ENCODE results near the gene B4GALT7. TPM values are rescaled to one million over a fixed set of nuclear protein-coding genes. Genes with fewer than 3 reads are reported as not detected.
A peak's percentile ranks its signal among the peaks of the same experiment; 100 is the strongest.

Gene B4GALT7
- total RNA-seq, 1 experiment from 2014 or later: 15.0 TPM

- H3K4me3 ChIP-seq (ENCODE audit: low read depth, low read length, poor library complexity, severe bottlenecking): no peak overlapping the region
- POLR2A ChIA-PET (ENCODE audit: low non-redundant PET): no interaction called here
- peaks cover 6% of the 10 kb centered on the region for H3K4me1 ChIP-seq (ENCODE audit: insufficient read depth, low read length, poor library complexity, severe bottlenecking)
- H3K9me3 ChIP-seq (ENCODE audit: low read depth, low read length, poor library complexity, severe bottlenecking): no peaks in the 10 kb centered on the region
- DNase-seq (ENCODE audit: low spot score): no peak
- BruUV-seq (replicated peaks): no TSS peak
- intact Hi-C loops (cut with micrococcal nuclease; ENCODE audit: unreplicated experiment): no loop called here
- TF ChIP-seq, protein P1, sequence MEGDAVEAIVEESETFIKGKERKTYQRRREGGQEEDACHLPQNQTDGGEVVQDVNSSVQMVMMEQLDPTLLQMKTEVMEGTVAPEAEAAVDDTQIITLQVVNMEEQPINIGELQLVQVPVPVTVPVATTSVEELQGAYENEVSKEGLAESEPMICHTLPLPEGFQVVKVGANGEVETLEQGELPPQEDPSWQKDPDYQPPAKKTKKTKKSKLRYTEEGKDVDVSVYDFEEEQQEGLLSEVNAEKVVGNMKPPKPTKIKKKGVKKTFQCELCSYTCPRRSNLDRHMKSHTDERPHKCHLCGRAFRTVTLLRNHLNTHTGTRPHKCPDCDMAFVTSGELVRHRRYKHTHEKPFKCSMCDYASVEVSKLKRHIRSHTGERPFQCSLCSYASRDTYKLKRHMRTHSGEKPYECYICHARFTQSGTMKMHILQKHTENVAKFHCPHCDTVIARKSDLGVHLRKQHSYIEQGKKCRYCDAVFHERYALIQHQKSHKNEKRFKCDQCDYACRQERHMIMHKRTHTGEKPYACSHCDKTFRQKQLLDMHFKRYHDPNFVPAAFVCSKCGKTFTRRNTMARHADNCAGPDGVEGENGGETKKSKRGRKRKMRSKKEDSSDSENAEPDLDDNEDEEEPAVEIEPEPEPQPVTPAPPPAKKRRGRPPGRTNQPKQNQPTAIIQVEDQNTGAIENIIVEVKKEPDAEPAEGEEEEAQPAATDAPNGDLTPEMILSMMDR (conservative IDR thresholded peaks at IDR 0.05; ENCODE audit: low read depth, low read length): no peak
- no peak for TF ChIP-seq EZH2 (IDR thresholded peaks at IDR 0.05; ENCODE audit: borderline replicate concordance, low read depth, low read length, poor library complexity, severe bottlenecking)
- no peak overlapping the region for H3K27ac ChIP-seq (ENCODE audit: low read depth, low read length, poor library complexity, severe bottlenecking)
- H3K36me3 ChIP-seq (ENCODE audit: insufficient read depth, low read length, poor library complexity, severe bottlenecking): peaks cover 20% of the 10 kb centered on the region
- no peaks in the 10 kb centered on the region for H3K27me3 ChIP-seq (replicated peaks; ENCODE audit: insufficient read depth, low read depth, low read length, poor library complexity)
- CTCF ChIA-PET: no interaction called here
Observed at GRCh38 chr5:177596775-177597238, 3.1 kb upstream of the B4GALT7 start.

DNA sequence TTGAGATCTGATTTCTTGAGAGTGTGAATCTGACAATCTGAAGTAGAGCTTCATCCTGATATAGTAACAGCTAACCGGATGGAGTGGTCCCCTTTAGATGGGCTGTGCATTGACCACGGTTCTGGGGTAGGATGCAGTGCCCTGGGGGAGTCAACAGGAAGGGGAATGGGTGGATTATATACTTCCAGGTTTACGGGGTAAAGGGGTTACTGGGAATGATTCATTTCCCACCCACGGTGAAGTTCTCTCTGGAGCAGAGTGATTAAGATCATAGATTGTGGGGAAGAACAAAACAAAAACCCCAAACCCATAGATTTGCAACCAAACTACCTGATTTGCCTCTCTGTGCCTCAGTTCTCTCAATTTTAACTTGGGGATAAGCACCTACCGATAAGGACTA lies 1.5 kb upstream of the B4GALT7 start:
- H3K27me3 ChIP-seq (replicated peaks; ENCODE audit: insufficient read depth, low read depth, low read length, poor library complexity): no peaks in the 10 kb centered on the region
- H3K27ac ChIP-seq (ENCODE audit: low read depth, low read length, poor library complexity, severe bottlenecking): no peak overlapping the region
- ChIA-PET CTCF (interaction anchor here (0.7 kb wide), 1 partner anchor 9 kb away, joined by 4 read pairs; no protein-coding TSS in a partner anchor), POLR2A (ENCODE audit: low non-redundant PET) (interaction anchor here (0.5 kb wide), 1 partner anchor 53 kb away, joined by 3 read pairs; no protein-coding TSS in a partner anchor)
- no peaks in the 10 kb centered on the region for H3K9me3 ChIP-seq (ENCODE audit: low read depth, low read length, poor library complexity, severe bottlenecking)
- TF ChIP-seq EZH2 (IDR thresholded peaks at IDR 0.05; ENCODE audit: borderline replicate concordance, low read depth, low read length, poor library complexity, severe bottlenecking): no peak
- TF ChIP-seq, protein P1 (conservative IDR thresholded peaks at IDR 0.05; ENCODE audit: low read depth, low read length): no peak
- H3K4me3 ChIP-seq (ENCODE audit: low read depth, low read length, poor library complexity, severe bottlenecking): no peak overlapping the region
- peaks cover 19% of the 10 kb centered on the region for H3K36me3 ChIP-seq (ENCODE audit: insufficient read depth, low read length, poor library complexity, severe bottlenecking)
- intact Hi-C loops (cut with micrococcal nuclease; ENCODE audit: unreplicated experiment): no loop called here
- DNase-seq (ENCODE audit: low spot score): no peak
- no TSS peak for BruUV-seq (replicated peaks)
- peaks cover 6% of the 10 kb centered on the region for H3K4me1 ChIP-seq (ENCODE audit: insufficient read depth, low read length, poor library complexity, severe bottlenecking)

GRCh38 chr5:177600508-177601018 lies 631 bp downstream of the B4GALT7 start:
- BruUV-seq (replicated peaks): TSS peak; percentile 62
- no peak for TF ChIP-seq EZH2 (IDR thresholded peaks at IDR 0.05; ENCODE audit: borderline replicate concordance, low read depth, low read length, poor library complexity, severe bottlenecking)
- TF ChIP-seq, protein P1 (conservative IDR thresholded peaks at IDR 0.05; ENCODE audit: low read depth, low read length): no peak
- H3K9me3 ChIP-seq (ENCODE audit: low read depth, low read length, poor library complexity, severe bottlenecking): no peaks in the 10 kb centered on the region
- peak overlapping the region; percentile 73 for H3K27ac ChIP-seq (ENCODE audit: low read depth, low read length, poor library complexity, severe bottlenecking)
- H3K36me3 ChIP-seq (ENCODE audit: insufficient read depth, low read length, poor library complexity, severe bottlenecking): no peaks in the 10 kb centered on the region
- ChIA-PET CTCF (no interaction called here), POLR2A (ENCODE audit: low non-redundant PET) (no interaction called here)
- no peak for DNase-seq (ENCODE audit: low spot score)
- H3K4me3 ChIP-seq (ENCODE audit: low read depth, low read length, poor library complexity, severe bottlenecking): peak overlapping the region; percentile 85
- intact Hi-C loops (cut with micrococcal nuclease; ENCODE audit: unreplicated experiment): no loop called here
- peaks cover 6% of the 10 kb centered on the region for H3K4me1 ChIP-seq (ENCODE audit: insufficient read depth, low read length, poor library complexity, severe bottlenecking)
- H3K27me3 ChIP-seq (replicated peaks; ENCODE audit: insufficient read depth, low read depth, low read length, poor library complexity): no peaks in the 10 kb centered on the region
